Coronary artery (tissue), 2 donors: Measurements from ENCODE around the gene FUT4.

Source experiments
- DNase-seq: peaks from one replicate; pipeline ENCODE4 v3.0.0-alpha.2; 2017; ENCODE audit warnings: low spot score
- H3K27ac ChIP-seq, 2 donors: fragments of 200-600 bp; sonication (generic); one replicate each; pipeline ENCODE4 v1.5.1; 2016 to 2019
- H3K4me3 ChIP-seq: fragments of 200-600 bp; sonication (generic); 2 replicates; pipeline ENCODE4 v1.5.1; 2016; ENCODE audit warnings: mild to moderate bottlenecking, moderate library complexity
- TF ChIP-seq, protein P1 (sequence below): fragments of 200-600 bp; sonication (generic); IDR thresholded peaks from one replicate; pipeline ENCODE4 v1.5.1; 2019; ENCODE audit warnings: antibody characterized with exemption

Gene FUT4

DNA sequence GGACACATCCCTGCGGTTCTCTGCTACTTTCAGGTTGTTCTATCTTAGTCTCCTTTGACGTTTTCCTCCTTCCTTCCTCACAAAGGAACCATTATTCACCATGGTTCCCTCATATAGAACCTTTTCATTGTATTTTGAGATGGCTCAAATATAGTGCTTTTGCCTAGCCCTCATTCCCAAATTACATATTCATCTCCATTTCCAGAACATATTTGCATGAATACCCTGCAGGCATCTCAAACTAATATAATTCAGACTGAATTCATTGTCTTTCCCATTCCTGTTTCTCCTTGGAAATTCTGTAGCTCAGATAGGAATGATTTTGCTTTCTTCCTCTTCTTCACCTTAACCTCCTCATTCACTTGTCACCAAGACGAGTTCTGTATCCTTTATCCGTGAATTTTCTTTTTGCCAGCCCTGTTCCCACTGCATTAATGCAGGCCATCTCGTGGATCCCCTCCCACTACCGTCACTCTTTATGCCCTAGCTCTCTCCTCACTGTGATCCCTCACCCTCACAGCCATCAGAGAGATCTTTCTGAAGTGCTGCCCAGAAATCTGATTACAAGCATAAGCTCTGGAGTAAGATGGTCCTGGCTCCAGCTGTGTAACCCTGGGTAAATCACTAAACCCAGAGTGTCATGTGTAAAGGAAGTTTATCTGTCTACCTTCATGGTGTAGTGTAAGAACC, 46.8 kb downstream of the FUT4 start:
- TF ChIP-seq, protein P1, sequence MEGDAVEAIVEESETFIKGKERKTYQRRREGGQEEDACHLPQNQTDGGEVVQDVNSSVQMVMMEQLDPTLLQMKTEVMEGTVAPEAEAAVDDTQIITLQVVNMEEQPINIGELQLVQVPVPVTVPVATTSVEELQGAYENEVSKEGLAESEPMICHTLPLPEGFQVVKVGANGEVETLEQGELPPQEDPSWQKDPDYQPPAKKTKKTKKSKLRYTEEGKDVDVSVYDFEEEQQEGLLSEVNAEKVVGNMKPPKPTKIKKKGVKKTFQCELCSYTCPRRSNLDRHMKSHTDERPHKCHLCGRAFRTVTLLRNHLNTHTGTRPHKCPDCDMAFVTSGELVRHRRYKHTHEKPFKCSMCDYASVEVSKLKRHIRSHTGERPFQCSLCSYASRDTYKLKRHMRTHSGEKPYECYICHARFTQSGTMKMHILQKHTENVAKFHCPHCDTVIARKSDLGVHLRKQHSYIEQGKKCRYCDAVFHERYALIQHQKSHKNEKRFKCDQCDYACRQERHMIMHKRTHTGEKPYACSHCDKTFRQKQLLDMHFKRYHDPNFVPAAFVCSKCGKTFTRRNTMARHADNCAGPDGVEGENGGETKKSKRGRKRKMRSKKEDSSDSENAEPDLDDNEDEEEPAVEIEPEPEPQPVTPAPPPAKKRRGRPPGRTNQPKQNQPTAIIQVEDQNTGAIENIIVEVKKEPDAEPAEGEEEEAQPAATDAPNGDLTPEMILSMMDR: no peak
- Histone ChIP-seq H3K27ac (no peak overlapping the region), H3K4me3 (no peak overlapping the region)
- no peak for DNase-seq

DNA sequence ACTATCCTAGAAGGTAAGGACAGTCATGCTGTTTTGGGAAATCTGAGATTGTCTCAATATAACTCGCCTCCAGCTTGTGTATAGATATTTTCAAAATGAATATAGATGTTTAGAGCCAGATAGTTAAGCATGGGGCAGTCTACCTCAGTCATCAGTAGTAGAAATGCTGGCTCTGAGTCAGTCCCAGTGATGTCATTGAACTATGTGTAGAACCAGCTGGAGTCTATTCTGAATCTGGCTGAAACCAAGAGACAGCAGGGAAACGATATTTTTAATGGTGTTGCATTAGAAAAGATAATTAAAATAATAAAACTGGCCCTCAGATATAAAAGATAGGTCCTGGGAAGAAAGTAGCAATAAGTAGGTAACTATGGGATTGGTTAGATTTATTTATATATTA, 49.3 kb downstream of the FUT4 start:
- DNase-seq: no peak
- no peak overlapping the region for H3K4me3 ChIP-seq
- TF ChIP-seq, protein P1: no peak
- no peak overlapping the region for H3K27ac ChIP-seq

DNA sequence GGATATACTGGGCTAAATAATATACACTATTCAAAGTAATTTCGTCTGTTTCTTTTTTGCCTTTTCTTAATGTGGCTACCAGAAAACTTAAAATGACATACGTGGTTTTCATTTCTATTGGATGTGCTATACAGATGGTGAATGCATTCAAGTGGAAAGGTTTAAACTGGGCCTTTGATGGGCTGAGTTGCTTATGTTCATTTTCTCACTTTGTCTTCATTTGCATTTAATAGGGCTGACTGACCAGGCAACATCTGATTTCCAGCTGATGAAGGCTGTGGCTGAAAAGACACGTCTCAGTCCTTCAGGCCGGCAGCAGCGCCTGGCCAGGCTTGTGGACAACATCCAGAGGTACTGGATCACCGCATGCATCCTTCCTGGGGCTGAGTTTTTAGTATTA, 51.4 kb downstream of the FUT4 start:
- H3K4me3 ChIP-seq: no peak overlapping the region
- DNase-seq: no peak
- TF ChIP-seq, protein P1: no peak
- H3K27ac ChIP-seq: no peak overlapping the region

DNA sequence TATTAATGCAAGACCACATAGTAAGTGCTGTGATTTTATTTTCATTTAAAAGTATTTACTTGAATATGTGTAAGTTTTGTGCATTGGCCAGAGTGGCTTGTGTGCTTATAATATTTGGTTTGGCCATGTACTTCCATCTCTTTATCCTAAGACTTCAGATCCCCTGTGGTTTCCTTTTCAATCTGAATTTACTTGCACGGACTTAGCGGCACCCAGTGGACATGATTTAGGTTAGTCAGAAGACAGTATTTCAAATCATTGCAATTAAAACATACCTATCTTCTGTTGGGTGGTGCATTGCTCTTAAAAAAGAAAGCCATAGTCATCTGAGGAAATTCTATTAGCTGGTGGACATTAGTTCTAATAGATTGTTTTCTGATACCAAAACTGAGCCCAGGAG, 54.2 kb downstream of the FUT4 start:
- no peak for DNase-seq
- no peak overlapping the region for H3K27ac ChIP-seq
- TF ChIP-seq, protein P1: no peak
- no peak overlapping the region for H3K4me3 ChIP-seq
